Adrenal gland (tissue), 12 donors: ENCODE results near the gene ZNF821. TPM values are rescaled to one million over a fixed set of nuclear protein-coding genes. Genes with fewer than 3 reads are reported as not detected.

Experiments
- DNase-seq, 7 donors: peaks; one replicate each; pipeline ENCODE4 v3.0.0-alpha.2; 2019 to 2020
- H3K27ac ChIP-seq, 5 donors: fragments of 200-600 bp; sonication (generic) in 4 of 5; 1 replicate in 3 of 5; 2 replicates in 2 of 5; pipeline versions ENCODE4 v1.5.1 to v1.8.0; 2016 to 2020; ENCODE audit warnings: mild to moderate bottlenecking in 1 of 5
- H3K27me3 ChIP-seq: fragments of 200-600 bp; 2 replicates; pipeline ENCODE4 v1.8.0; 2021
- H3K36me3 ChIP-seq, 2 donors: fragments of 200-600 bp; replicated peaks in 1 of 2; 1 replicate in 1 of 2; 2 replicates in 1 of 2; pipeline versions ENCODE4 v1.5.1 to v1.8.0; 2018 to 2022
- H3K4me1 ChIP-seq, 2 donors: fragments of 200-600 bp; replicated peaks in 1 of 2; 1 replicate in 1 of 2; 2 replicates in 1 of 2; pipeline versions ENCODE4 v1.5.1 to v1.8.0; 2018 to 2021
- H3K4me3 ChIP-seq, 4 donors: fragments of 200-600 bp; sonication (generic) in 3 of 4; one replicate each; pipeline ENCODE4 v1.5.1; 2016 to 2018
- H3K9me3 ChIP-seq, 3 donors: fragments of 200-600 bp; sonication (generic) in 1 of 3; replicated peaks in 1 of 3; 1 replicate in 2 of 3; 2 replicates in 1 of 3; pipeline versions ENCODE4 v1.5.1 to v1.8.0; 2016 to 2021
- POLR2A ChIP-seq, 2 donors: fragments of 450-650 bp; IDR thresholded peaks; one replicate each; pipeline ENCODE4 v1.6.1; 2017; ENCODE audit warnings: antibody characterized with exemption in 2 of 2, mild to moderate bottlenecking in 2 of 2, moderate library complexity in 1 of 2
- WGBS, 4 donors: extraction: QIAGEN DNeasy Blood & Tissue Kit in 2 of 4; methylation state at CpG; one replicate each; pipeline versions ENCODE4 v1.1.5 to v1.1.7; 2013 to 2017; 5-methylcytosine and 5-hydroxymethylcytosine counted together
- intact Hi-C, 2 donors: fragments of 100-400 bp; cut with DNase I; formaldehyde crosslinking; loops; one replicate each; pipeline versions ENCODE4 v1.14.1 to v1.15.0; 2022 to 2023
- polyA plus RNA-seq, 3 donors: library from polyadenylated mRNA; stranded (reverse); fragments of 200-250 nt in 2 of 3; fragments of 350-450 nt in 1 of 3; fragmentation: Illumina TruSeq in 1 of 3; extraction: RNeasy Lipid Tissue Mini Kit (QIAGEN cat#74804) in 1 of 3; gene quantifications; one replicate each; pipeline ENCODE4 v1.2.3, GENCODE V29; 2013 to 2014
- total RNA-seq, 9 donors: library from RNA; depleted of rRNA in 4 of 9; stranded (reverse); fragments of >200 nt in 4 of 9; fragments of 120-200 nt in 1 of 9; fragmentation: NEBNext Ultra II Directional in 1 of 9; extraction: Animal tissue kit (Norgen Biotek cat#: 25700) in 1 of 9; gene quantifications; one replicate each; pipeline versions ENCODE4 v1.1.0 to v1.2.4, GENCODE V29; 2013 to 2023
- TF ChIP-seq, protein P1 (sequence below), 6 experiments: fragments of 450-650 bp in 4 of 6; fragments of 200-600 bp in 2 of 6; sonication (generic) in 1 of 6; IDR thresholded peaks; 1 replicate in 5 of 6; 2 replicates in 1 of 6; pipeline versions ENCODE4 v1.5.1 to v1.8.0; 2016 to 2021; ENCODE audit warnings: antibody characterized with exemption in 6 of 6, mild to moderate bottlenecking in 2 of 6, moderate library complexity in 1 of 6
- donor health status: healthy with polysubstance abuse.
- donor health status: Bipolar disorder and iron deficiency.
- donor health status: DM: yes; HTN: yes; CAD: no.
- donor health status: DM: no; HTN: no; CAD: no.
- donor health status: DM: no; HTN: no; CAD: no.
- donor health status: DM: yes; HTN: yes; CAD: no.

ZNF821 gene
- total and polyA plus RNA-seq, 12 donors = 4.6 to 13.1 (median 7.2) TPM

DNA sequence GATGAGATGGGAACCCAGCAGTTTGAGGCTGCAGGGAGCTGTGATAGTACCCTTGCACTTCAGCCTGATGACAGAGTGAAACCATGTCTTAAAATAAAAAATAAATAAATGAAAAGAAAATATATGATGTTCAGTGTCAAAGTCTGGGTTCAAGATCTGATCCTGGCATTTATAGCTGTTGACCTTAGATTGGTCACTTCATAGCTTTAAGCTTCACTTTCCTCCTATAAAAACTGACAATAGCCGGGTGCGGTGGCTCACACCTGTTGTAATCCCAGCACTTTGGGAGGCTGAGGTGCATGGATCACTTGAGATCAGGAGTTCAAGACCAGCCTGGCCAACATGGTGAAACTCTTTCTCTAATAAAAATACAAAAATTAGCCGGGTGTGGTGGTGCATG is 5.2 kb upstream of the ZNF821 start:
- no peak for TF ChIP-seq POLR2A (IDR thresholded peaks at IDR 0.05)
- TF ChIP-seq, protein P1, sequence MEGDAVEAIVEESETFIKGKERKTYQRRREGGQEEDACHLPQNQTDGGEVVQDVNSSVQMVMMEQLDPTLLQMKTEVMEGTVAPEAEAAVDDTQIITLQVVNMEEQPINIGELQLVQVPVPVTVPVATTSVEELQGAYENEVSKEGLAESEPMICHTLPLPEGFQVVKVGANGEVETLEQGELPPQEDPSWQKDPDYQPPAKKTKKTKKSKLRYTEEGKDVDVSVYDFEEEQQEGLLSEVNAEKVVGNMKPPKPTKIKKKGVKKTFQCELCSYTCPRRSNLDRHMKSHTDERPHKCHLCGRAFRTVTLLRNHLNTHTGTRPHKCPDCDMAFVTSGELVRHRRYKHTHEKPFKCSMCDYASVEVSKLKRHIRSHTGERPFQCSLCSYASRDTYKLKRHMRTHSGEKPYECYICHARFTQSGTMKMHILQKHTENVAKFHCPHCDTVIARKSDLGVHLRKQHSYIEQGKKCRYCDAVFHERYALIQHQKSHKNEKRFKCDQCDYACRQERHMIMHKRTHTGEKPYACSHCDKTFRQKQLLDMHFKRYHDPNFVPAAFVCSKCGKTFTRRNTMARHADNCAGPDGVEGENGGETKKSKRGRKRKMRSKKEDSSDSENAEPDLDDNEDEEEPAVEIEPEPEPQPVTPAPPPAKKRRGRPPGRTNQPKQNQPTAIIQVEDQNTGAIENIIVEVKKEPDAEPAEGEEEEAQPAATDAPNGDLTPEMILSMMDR (IDR thresholded peaks at IDR 0.05) = no peak
- Histone ChIP-seq H3K27me3 (no peaks in the 10 kb centered on the region), H3K4me3 (no peak overlapping the region), H3K27ac (no peak overlapping the region), H3K9me3 (no peaks in the 10 kb centered on the region), H3K36me3 (no peaks in the 10 kb centered on the region), H3K4me1 (peaks cover 0 to 5% of the 10 kb centered on the region in 2 donors)
- intact Hi-C loops = loop anchor here in 1 of 2 donors (10.0 kb wide), 1 partner anchor 76 kb away; no protein-coding TSS in a partner anchor
- DNase-seq = no peak
- 83 to 95% (median 90%) methylated on average over 3 of the region's 3 CpGs for WGBS, 4 donors

DNA sequence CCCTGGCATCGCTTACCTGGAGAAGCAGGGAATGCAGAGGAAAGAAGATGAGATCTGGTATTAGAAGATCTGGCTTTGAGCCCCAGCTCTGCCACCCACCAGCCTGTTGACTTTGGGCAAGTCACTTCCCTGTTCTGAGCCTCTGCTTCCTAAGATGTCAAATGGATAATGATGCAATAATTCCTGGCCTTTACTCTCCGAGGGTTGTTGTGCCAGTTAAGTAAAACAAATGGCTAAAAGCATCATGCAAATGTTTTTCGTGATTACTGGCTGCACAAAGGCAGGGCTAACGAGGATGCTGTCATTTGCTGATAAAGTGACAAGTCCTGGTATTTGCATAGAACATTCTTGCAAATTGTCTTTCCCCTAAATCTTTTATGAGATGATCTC is 1.3 kb upstream of the ZNF821 start:
- DNase-seq = no peak
- Histone ChIP-seq H3K9me3 (no peaks in the 10 kb centered on the region), H3K27me3 (no peaks in the 10 kb centered on the region), H3K4me3 (no peak overlapping the region), H3K4me1 (peaks cover 3 to 14% of the 10 kb centered on the region in 2 donors), H3K36me3 (no peaks in the 10 kb centered on the region), H3K27ac (no peak overlapping the region)
- TF ChIP-seq, protein P1 (IDR thresholded peaks at IDR 0.05) = no peak
- no peak for TF ChIP-seq POLR2A (IDR thresholded peaks at IDR 0.05)
- 36 to 51% (median 48%) methylated on average over 4 of the region's 4 CpGs for WGBS, 4 donors
- intact Hi-C loops = loop anchor here in 1 of 2 donors (10.0 kb wide), 1 partner anchor 80 kb away; no protein-coding TSS in a partner anchor

DNA sequence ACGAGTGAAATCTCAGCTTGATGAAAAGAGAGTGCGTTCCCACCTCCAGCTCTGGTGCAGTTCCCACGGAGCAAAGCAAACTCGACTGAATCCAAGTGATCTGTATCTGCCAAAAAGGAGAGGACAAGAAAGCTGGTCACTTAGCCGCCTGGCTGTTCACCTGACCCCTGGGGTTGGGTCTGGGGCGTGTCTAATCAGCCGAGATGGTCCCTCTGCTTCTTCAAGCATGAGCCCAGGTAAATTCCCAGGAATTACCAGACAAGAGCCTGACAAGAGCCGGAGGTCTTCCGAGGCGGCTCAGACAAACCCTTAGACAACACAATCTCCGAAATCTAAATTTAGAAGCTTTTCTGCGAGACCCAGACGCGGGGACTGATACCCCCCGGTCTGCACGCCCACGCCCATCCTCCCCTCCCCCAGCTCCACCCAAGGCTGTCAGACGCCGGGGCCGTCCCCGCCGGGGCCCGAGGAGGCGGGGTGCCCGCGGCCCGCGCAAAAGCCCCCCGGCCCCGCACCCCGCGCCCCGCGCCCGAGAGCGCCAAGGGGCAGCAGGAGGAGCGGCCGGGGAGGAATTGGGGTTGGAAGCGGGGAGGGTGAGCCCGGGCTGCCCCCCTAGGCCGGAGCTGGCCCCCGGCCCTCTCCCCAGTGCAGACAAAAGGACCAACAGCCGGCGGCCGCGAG is 674 bp downstream of the ZNF821 start:
- peak in 4 of 7 donors; percentile 11 to 56 (median 42) for DNase-seq
- Histone ChIP-seq H3K9me3 (no peaks in the 10 kb centered on the region), H3K27ac (peak overlapping the region in 4 of 5 donors; percentile 61 to 91 (median 82)), H3K4me1 (peaks cover 3 to 14% of the 10 kb centered on the region in 2 donors), H3K27me3 (no peaks in the 10 kb centered on the region), H3K4me3 (peak overlapping the region; percentile 74 to 77 (median 75)), H3K36me3 (peaks cover 0 to 14% of the 10 kb centered on the region in 2 donors)
- intact Hi-C loops = loop anchor here in 1 of 2 donors (10.0 kb wide), 1 partner anchor 81 kb away; no protein-coding TSS in a partner anchor
- no peak for TF ChIP-seq POLR2A (IDR thresholded peaks at IDR 0.05)
- TF ChIP-seq, protein P1 (IDR thresholded peaks at IDR 0.05) = peak in 1 of 6 experiments; percentile 15
- 0 to 1% (median 1%) methylated on average over 11 to 46 of the region's 46 CpGs for WGBS, 4 donors

DNA sequence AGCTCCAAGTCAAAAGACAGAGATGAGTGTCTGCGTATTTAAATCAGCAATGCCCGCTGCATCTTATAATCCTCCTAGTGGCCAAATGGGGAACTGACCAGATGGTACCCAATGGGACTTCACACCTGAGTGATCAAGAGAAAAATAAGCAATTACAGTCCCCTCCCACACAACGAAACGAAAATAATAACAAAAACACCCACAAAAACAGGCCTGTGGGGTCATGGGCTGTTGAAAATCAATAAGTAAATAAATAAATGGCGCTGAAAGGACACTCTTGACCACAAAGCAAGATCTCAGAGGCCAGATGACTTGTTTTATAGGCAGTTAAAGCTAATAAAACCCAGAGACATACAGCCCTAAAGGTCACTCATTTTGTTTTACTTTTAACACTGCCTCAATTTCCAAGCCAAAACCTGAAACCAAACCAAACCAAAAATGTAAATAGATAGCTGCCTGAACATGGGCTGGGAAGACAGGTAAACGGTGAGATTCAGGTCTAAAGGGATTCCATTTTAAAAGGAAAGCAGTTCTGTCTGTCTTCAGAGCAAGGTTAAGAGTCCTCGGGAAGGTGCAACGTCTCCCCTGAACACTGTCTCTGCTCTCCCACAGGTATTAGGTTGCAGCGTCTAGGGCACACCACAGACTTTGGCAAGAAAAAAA is 1.3 kb downstream of the ZNF821 start:
- H3K4me1 ChIP-seq = peaks cover 3 to 14% of the 10 kb centered on the region in 2 donors
- TF ChIP-seq, protein P1 (IDR thresholded peaks at IDR 0.05) = peak; percentile 83 to 94 (median 88)
- no peak for TF ChIP-seq POLR2A (IDR thresholded peaks at IDR 0.05)
- WGBS, 4 donors = 5 to 8% (median 6%) methylated on average over 9 of the region's 9 CpGs
- no peaks in the 10 kb centered on the region for H3K9me3 ChIP-seq
- H3K4me3 ChIP-seq = peak overlapping the region in 2 of 4 donors; percentile 75 to 77
- intact Hi-C loops = loop anchor here in 1 of 2 donors (10.0 kb wide), 1 partner anchor 82 kb away; no protein-coding TSS in a partner anchor
- H3K27me3 ChIP-seq = no peaks in the 10 kb centered on the region
- DNase-seq = peak; percentile 61 to 89 (median 74)
- H3K27ac ChIP-seq = peak overlapping the region in 3 of 5 donors; percentile 78 to 91 (median 86)
- peaks cover 0 to 18% of the 10 kb centered on the region in 2 donors for H3K36me3 ChIP-seq
